DND-41 (cell line): ENCODE data around the gene CSRP3.

ENCODE experiments used
- ATAC-seq: fragments of 200-7000 bp; cut with Tn5 transposase; 3 replicates; pipeline ENCODE4 v1.9.1; 2021; ENCODE audit warnings: low read depth; ENCODE audit not compliant: insufficient read depth
- DNase-seq: peaks from one replicate; pipeline ENCODE4 v3.0.0-alpha.2; 2020
- H2AFZ ChIP-seq: 2 replicates; pipeline ENCODE4 v1.6.0; 2012; ENCODE audit warnings: low read depth, low read length
- H3K27ac ChIP-seq: 2 replicates; pipeline ENCODE4 v1.5.1; 2012; ENCODE audit warnings: low read length, inconsistent platforms
- H3K27me3 ChIP-seq: fragments of 200-600 bp; sonication (generic); 2 replicates; pipeline ENCODE4 v1.6.0; 2012; ENCODE audit warnings: low read length, mild to moderate bottlenecking, inconsistent platforms; ENCODE audit not compliant: insufficient read depth, poor library complexity
- H3K36me3 ChIP-seq: 2 replicates; pipeline ENCODE4 v1.5.1; 2012; ENCODE audit warnings: low read length, inconsistent platforms; ENCODE audit not compliant: insufficient read depth
- H3K4me1 ChIP-seq: 2 replicates; pipeline ENCODE4 v1.5.1; 2012; ENCODE audit warnings: mild to moderate bottlenecking, low read length; ENCODE audit not compliant: insufficient read depth
- H3K4me2 ChIP-seq: 2 replicates; pipeline ENCODE4 v1.6.0; 2012; ENCODE audit warnings: mild to moderate bottlenecking, moderate library complexity, low read length, inconsistent platforms; ENCODE audit not compliant: insufficient read depth
- H3K4me3 ChIP-seq, 2 experiments: fragments of 200-600 bp in 1 of 2; shearing (Covaris generic) in 1 of 2; 2 replicates each; pipeline ENCODE4 v1.5.1; 2012 to 2016; ENCODE audit warnings: inconsistent platforms in 2 of 2, low read length in 2 of 2, mild to moderate bottlenecking in 2 of 2, low read depth in 1 of 2, moderate library complexity in 1 of 2
- H3K79me2 ChIP-seq: 2 replicates; pipeline ENCODE4 v1.6.0; 2012; ENCODE audit warnings: low read length, inconsistent platforms; ENCODE audit not compliant: insufficient read depth
- H3K9ac ChIP-seq: 2 replicates; pipeline ENCODE4 v1.6.0; 2012; ENCODE audit warnings: low read depth, mild to moderate bottlenecking, inconsistent platforms, low read length, moderate library complexity
- H3K9me3 ChIP-seq: 2 replicates; pipeline ENCODE4 v1.5.1; 2012; ENCODE audit warnings: low read length, moderate library complexity, mild to moderate bottlenecking, inconsistent platforms; ENCODE audit not compliant: insufficient read depth, severe bottlenecking
- H4K20me1 ChIP-seq: 2 replicates; pipeline ENCODE4 v1.6.0; 2012; ENCODE audit warnings: low read length; ENCODE audit not compliant: insufficient read depth
- CTCF ChIP-seq: IDR thresholded peaks from 2 replicates; pipeline ENCODE4 v1.5.1; 2012; ENCODE audit warnings: borderline replicate concordance, low read length, moderate library complexity, mild to moderate bottlenecking; ENCODE audit not compliant: poor library complexity, severe bottlenecking; ENCODE audit errors: extremely low read depth
- EZH2 ChIP-seq: IDR thresholded peaks from 3 replicates; pipeline ENCODE4 v1.6.1; 2012; ENCODE audit warnings: borderline replicate concordance, low read depth, mild to moderate bottlenecking, moderate library complexity, low read length, inconsistent platforms; ENCODE audit not compliant: severe bottlenecking

Gene CSRP3

GRCh38 chr11:19220903-19221724 is 19.3 kb upstream of the CSRP3 start:
- DNase-seq (no peak), ATAC-seq (no peak)
- Histone ChIP-seq H3K4me3 (no peak overlapping the region), H3K27ac (no peak overlapping the region), H3K9ac (no peak overlapping the region), H3K4me2 (no peak overlapping the region), H4K20me1 (no peaks in the 10 kb centered on the region), H3K36me3 (peaks cover 31% of the 10 kb centered on the region), H3K79me2 (no peaks in the 10 kb centered on the region), H3K9me3 (no peaks in the 10 kb centered on the region), H3K27me3 (no peaks in the 10 kb centered on the region), H2AFZ (no peak overlapping the region), H3K4me1 (no peaks in the 10 kb centered on the region)
- TF ChIP-seq EZH2: no peak
- TF ChIP-seq CTCF: no peak

- Histone ChIP-seq H3K4me3 (no peak overlapping the region), H2AFZ (no peak overlapping the region), H3K27ac (no peak overlapping the region), H4K20me1 (no peaks in the 10 kb centered on the region), H3K9me3 (no peaks in the 10 kb centered on the region), H3K9ac (no peak overlapping the region), H3K4me2 (no peak overlapping the region), H3K27me3 (no peaks in the 10 kb centered on the region), H3K4me1 (no peaks in the 10 kb centered on the region), H3K36me3 (peaks cover 9% of the 10 kb centered on the region; the same call in 1 of the 2 replicates), H3K79me2 (no peaks in the 10 kb centered on the region)
- no peak for ATAC-seq
- no peak for DNase-seq
- no peak for TF ChIP-seq EZH2
- TF ChIP-seq CTCF: no peak
Observed at GRCh38 chr11:19218786-19219460, 17.1 kb upstream of the CSRP3 start.

GRCh38 chr11:19218216-19218615 is 16.4 kb upstream of the CSRP3 start:
- no peak overlapping the region for H3K4me2 ChIP-seq
- no peaks in the 10 kb centered on the region for H3K4me1 ChIP-seq
- ATAC-seq (no peak), DNase-seq (no peak)
- no peaks in the 10 kb centered on the region for H3K27me3 ChIP-seq
- H3K9ac ChIP-seq: no peak overlapping the region
- no peaks in the 10 kb centered on the region for H3K9me3 ChIP-seq
- no peak overlapping the region for H2AFZ ChIP-seq
- no peak overlapping the region for H3K27ac ChIP-seq
- no peak overlapping the region for H3K4me3 ChIP-seq
- H4K20me1 ChIP-seq: no peaks in the 10 kb centered on the region
- TF ChIP-seq EZH2 (no peak), CTCF (no peak)
- H3K79me2 ChIP-seq: no peaks in the 10 kb centered on the region
- H3K36me3 ChIP-seq: peaks cover 2% of the 10 kb centered on the region; the same call in 1 of the 2 replicates
